Neutrophil (primary cell): ENCODE measurements around the gene TTC38.

Experiments
- H3K27ac ChIP-seq: fragments of 200-600 bp; sonication (generic); 2 replicates; pipeline ENCODE4 v1.5.1; 2016; ENCODE audit warnings: mild to moderate bottlenecking, moderate library complexity
- H3K27me3 ChIP-seq: fragments of 200-600 bp; sonication (generic); 2 replicates; pipeline ENCODE4 v1.6.0; 2016; ENCODE audit warnings: mild to moderate bottlenecking
- H3K36me3 ChIP-seq: fragments of 200-600 bp; sonication (generic); 2 replicates; pipeline ENCODE4 v1.5.1; 2017
- H3K4me1 ChIP-seq, 2 experiments: fragments of 200-600 bp in 1 of 2; sonication (generic) in 1 of 2; 1 replicate in 1 of 2; 2 replicates in 1 of 2; pipeline versions ENCODE4 v1.5.1 to v1.6.1; 2013 to 2016; ENCODE audit warnings: low read depth in 1 of 2, low read length in 1 of 2, mild to moderate bottlenecking in 1 of 2, moderate library complexity in 1 of 2; ENCODE audit not compliant: control insufficient read depth in 1 of 2, insufficient read depth in 1 of 2
- H3K4me3 ChIP-seq, 2 experiments: fragments of 200-600 bp in 1 of 2; sonication (generic) in 1 of 2; 1 replicate in 1 of 2; 2 replicates in 1 of 2; pipeline ENCODE4 v1.5.1; 2013 to 2016; ENCODE audit warnings: low read depth in 1 of 2, low read length in 1 of 2, mild to moderate bottlenecking in 1 of 2, moderate library complexity in 1 of 2
- H3K9me3 ChIP-seq: fragments of 200-600 bp; sonication (generic); 2 replicates; pipeline ENCODE4 v1.5.1; 2016
- TF ChIP-seq, protein P1 (sequence below): fragments of 200-600 bp; sonication (generic); IDR thresholded peaks from 2 replicates; pipeline ENCODE4 v1.5.1; 2016; ENCODE audit warnings: antibody characterized with exemption

TTC38 gene

GRCh38 chr22:46272762-46273431, 5.1 kb downstream of the TTC38 start:
- Histone ChIP-seq H3K36me3 (peaks cover 51% of the 10 kb centered on the region), H3K4me3 (no peak overlapping the region), H3K4me1 (peaks cover 7 to 11% of the 10 kb centered on the region in 2 experiments), H3K27ac (no peak overlapping the region), H3K9me3 (no peaks in the 10 kb centered on the region), H3K27me3 (no peaks in the 10 kb centered on the region)
- TF ChIP-seq, protein P1, sequence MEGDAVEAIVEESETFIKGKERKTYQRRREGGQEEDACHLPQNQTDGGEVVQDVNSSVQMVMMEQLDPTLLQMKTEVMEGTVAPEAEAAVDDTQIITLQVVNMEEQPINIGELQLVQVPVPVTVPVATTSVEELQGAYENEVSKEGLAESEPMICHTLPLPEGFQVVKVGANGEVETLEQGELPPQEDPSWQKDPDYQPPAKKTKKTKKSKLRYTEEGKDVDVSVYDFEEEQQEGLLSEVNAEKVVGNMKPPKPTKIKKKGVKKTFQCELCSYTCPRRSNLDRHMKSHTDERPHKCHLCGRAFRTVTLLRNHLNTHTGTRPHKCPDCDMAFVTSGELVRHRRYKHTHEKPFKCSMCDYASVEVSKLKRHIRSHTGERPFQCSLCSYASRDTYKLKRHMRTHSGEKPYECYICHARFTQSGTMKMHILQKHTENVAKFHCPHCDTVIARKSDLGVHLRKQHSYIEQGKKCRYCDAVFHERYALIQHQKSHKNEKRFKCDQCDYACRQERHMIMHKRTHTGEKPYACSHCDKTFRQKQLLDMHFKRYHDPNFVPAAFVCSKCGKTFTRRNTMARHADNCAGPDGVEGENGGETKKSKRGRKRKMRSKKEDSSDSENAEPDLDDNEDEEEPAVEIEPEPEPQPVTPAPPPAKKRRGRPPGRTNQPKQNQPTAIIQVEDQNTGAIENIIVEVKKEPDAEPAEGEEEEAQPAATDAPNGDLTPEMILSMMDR, result no peak

GRCh38 chr22:46273432-46274148, 5.8 kb downstream of the TTC38 start:
- no peak overlapping the region for H3K4me3 ChIP-seq
- peaks cover under 1 to 4% of the 10 kb centered on the region in 2 experiments for H3K4me1 ChIP-seq
- no peaks in the 10 kb centered on the region for H3K27me3 ChIP-seq
- TF ChIP-seq, protein P1, result no peak
- H3K27ac ChIP-seq, result no peak overlapping the region
- peaks cover 58% of the 10 kb centered on the region for H3K36me3 ChIP-seq
- H3K9me3 ChIP-seq, result no peaks in the 10 kb centered on the region

- Histone ChIP-seq H3K4me1 (no peaks in the 10 kb centered on the region), H3K9me3 (no peaks in the 10 kb centered on the region), H3K27ac (no peak overlapping the region), H3K4me3 (no peak overlapping the region), H3K27me3 (no peaks in the 10 kb centered on the region), H3K36me3 (peaks cover 66% of the 10 kb centered on the region)
- TF ChIP-seq, protein P1, result no peak
Observed at GRCh38 chr22:46274381-46274780, 6.6 kb downstream of the TTC38 start.

DNA sequence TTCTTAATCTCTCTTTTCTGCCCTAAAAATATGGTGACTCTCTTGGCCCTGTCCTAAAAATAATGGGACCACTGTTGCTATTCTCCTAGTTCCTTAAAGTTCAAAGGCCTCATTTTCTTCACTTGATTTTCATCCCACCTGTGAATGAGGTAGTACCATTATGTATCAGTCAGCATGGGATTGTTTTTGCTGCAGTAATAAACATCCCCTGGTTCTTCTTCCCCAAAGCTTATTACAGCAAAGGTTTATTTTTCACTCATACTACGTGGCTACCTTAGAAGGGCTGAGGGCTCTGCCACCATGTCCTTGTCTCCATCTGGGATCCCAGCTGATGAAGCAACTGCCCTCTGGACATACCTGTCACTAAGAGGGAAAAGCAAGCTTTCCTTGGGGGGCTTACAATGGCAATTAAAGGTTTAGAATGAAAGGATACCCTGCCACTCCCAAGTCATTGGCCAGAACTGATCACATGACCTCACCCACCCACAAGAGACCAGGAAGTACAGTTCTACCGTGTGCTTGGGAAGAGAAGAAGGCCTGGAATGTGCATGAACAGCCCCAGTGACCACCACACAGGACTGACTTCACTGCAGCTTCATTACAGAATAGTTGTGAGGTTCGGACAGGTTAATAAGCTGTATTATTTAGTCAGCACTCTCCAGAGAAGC, 7.8 kb downstream of the TTC38 start:
- Histone ChIP-seq H3K4me1 (no peaks in the 10 kb centered on the region), H3K4me3 (no peak overlapping the region), H3K9me3 (no peaks in the 10 kb centered on the region), H3K36me3 (peaks cover 78% of the 10 kb centered on the region), H3K27me3 (no peaks in the 10 kb centered on the region), H3K27ac (no peak overlapping the region)
- TF ChIP-seq, protein P1, result no peak

- Histone ChIP-seq H3K4me1 (no peaks in the 10 kb centered on the region), H3K27ac (no peak overlapping the region), H3K36me3 (peaks cover 84% of the 10 kb centered on the region), H3K27me3 (no peaks in the 10 kb centered on the region), H3K9me3 (no peaks in the 10 kb centered on the region), H3K4me3 (no peak overlapping the region)
- TF ChIP-seq, protein P1, result no peak
Observed at GRCh38 chr22:46276563-46276962, 8.8 kb downstream of the TTC38 start.
